ENCODE data around the gene PSD2. TPM values are rescaled to one million over a fixed set of nuclear protein-coding genes. Genes with fewer than 3 reads are reported as not detected.

PSD2 gene
- total and polyA plus RNA-seq, 2 of the 13 experiments (the other 11 are each of a cell fraction or from before 2014, with no cell fraction given), result 0.07 TPM; not detected in 1

DNA sequence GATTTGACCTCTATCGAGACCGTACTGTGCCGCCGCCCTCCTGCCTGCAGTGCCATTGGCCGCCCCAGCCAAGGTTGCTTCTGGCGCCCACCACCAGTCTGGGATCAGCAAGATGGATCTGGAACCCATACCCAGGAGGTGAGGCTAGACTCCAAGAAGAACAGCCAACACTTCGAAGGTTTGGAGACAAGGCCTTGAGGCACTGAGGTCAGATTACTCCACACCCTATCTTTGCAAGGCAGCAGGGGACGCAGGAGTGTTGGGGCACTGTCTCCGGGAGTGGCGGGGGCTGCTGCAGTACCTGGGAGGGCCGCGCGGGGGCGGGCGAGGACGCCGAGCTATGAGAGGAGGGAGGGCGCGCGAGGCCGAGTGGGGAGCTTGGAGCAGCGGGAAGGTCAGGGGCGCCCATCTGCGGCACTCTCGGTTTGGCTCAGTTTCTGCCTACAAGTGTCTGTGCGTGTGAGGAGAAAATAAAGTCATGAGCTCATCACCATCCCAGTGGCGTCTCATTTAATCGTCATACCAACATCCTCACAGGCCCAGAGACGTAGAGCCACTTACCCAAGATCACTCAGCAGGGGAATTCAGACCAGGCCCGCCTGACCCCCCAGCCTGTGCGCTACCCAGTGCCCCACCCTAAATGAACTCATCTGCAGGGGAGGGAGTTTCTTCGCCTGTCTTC lies 20.5 kb upstream of the PSD2 start (continued):
- TF ChIP-seq, protein P1, sequence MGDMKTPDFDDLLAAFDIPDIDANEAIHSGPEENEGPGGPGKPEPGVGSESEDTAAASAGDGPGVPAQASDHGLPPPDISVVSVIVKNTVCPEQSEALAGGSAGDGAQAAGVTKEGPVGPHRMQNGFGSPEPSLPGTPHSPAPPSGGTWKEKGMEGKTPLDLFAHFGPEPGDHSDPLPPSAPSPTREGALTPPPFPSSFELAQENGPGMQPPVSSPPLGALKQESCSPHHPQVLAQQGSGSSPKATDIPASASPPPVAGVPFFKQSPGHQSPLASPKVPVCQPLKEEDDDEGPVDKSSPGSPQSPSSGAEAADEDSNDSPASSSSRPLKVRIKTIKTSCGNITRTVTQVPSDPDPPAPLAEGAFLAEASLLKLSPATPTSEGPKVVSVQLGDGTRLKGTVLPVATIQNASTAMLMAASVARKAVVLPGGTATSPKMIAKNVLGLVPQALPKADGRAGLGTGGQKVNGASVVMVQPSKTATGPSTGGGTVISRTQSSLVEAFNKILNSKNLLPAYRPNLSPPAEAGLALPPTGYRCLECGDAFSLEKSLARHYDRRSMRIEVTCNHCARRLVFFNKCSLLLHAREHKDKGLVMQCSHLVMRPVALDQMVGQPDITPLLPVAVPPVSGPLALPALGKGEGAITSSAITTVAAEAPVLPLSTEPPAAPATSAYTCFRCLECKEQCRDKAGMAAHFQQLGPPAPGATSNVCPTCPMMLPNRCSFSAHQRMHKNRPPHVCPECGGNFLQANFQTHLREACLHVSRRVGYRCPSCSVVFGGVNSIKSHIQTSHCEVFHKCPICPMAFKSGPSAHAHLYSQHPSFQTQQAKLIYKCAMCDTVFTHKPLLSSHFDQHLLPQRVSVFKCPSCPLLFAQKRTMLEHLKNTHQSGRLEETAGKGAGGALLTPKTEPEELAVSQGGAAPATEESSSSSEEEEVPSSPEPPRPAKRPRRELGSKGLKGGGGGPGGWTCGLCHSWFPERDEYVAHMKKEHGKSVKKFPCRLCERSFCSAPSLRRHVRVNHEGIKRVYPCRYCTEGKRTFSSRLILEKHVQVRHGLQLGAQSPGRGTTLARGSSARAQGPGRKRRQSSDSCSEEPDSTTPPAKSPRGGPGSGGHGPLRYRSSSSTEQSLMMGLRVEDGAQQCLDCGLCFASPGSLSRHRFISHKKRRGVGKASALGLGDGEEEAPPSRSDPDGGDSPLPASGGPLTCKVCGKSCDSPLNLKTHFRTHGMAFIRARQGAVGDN (CRISPR knock-in tag; IDR thresholded peaks at IDR 0.05), result peak; percentile 58
- no peak for TF ChIP-seq ZBTB21 (CRISPR knock-in tag; IDR thresholded peaks at IDR 0.05)
- TF ChIP-seq SP5 (CRISPR knock-in tag; IDR thresholded peaks at IDR 0.05; ENCODE audit: borderline replicate concordance, low read depth), result 0 out of 2 replicates have a peak, but pooled peaks have one; percentile 21
- TF ChIP-seq XRCC5 (optimal IDR thresholded peaks at IDR 0.05; ENCODE audit: low read length), result peak; percentile 58
- 0 out of 2 replicates have a peak, but pooled peaks have one; percentile 25 for TF ChIP-seq RAD21 (CRISPR knock-in tag; IDR thresholded peaks at IDR 0.05)
- TF ChIP-seq SYNCRIP (IDR thresholded peaks at IDR 0.05; ENCODE audit: insufficient read depth, low read depth, low read length), result no peak
- TF ChIP-seq, protein P2, sequence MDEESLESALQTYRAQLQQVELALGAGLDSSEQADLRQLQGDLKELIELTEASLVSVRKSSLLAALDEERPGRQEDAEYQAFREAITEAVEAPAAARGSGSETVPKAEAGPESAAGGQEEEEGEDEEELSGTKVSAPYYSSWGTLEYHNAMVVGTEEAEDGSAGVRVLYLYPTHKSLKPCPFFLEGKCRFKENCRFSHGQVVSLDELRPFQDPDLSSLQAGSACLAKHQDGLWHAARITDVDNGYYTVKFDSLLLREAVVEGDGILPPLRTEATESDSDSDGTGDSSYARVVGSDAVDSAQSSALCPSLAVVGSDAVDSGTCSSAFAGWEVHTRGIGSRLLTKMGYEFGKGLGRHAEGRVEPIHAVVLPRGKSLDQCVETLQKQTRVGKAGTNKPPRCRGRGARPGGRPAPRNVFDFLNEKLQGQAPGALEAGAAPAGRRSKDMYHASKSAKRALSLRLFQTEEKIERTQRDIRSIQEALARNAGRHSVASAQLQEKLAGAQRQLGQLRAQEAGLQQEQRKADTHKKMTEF (CRISPR knock-in tag; IDR thresholded peaks at IDR 0.05), result no peak
- TF ChIP-seq RXRA (CRISPR knock-in tag; IDR thresholded peaks at IDR 0.05), result peak; percentile 28; the same call in 1 of the 2 replicates
- no peak for TF ChIP-seq JUND (CRISPR knock-in tag; IDR thresholded peaks at IDR 0.05)
- TF ChIP-seq STAG1 (CRISPR knock-in tag; IDR thresholded peaks at IDR 0.05), result peak; percentile 72
- peak; percentile 42; the same call in 1 of the 2 replicates for TF ChIP-seq KDM2A (CRISPR knock-in tag; IDR thresholded peaks at IDR 0.05; ENCODE audit: borderline replicate concordance, low read depth)
- TF ChIP-seq GATAD2A (CRISPR knock-in tag; IDR thresholded peaks at IDR 0.05), result 0 out of 2 replicates have a peak, but pooled peaks have one; percentile 16
- 0 out of 2 replicates have a peak, but pooled peaks have one; percentile 35 for TF ChIP-seq ZFX (CRISPR knock-in tag; IDR thresholded peaks at IDR 0.05; ENCODE audit: low read depth)
- TF ChIP-seq THRA (CRISPR knock-in tag; IDR thresholded peaks at IDR 0.05; ENCODE audit: borderline replicate concordance), result 0 out of 2 replicates have a peak, but pooled peaks have one; percentile 33
- TF ChIP-seq GABPB1 (CRISPR knock-in tag; IDR thresholded peaks at IDR 0.05), result peak; percentile 54; the same call in 1 of the 2 replicates
- TF ChIP-seq ZNF772 (CRISPR knock-in tag; IDR thresholded peaks at IDR 0.05), result 0 out of 2 replicates have a peak, but pooled peaks have one; percentile 36
- TF ChIP-seq KDM4B (CRISPR knock-in tag; IDR thresholded peaks at IDR 0.05), result peak; percentile 55; the same call in 1 of the 2 replicates
- no peak for TF ChIP-seq CBX5 (CRISPR knock-in tag; IDR thresholded peaks at IDR 0.05; ENCODE audit: borderline replicate concordance)
- TF ChIP-seq RBM39 (IDR thresholded peaks at IDR 0.05; ENCODE audit: low read depth, low read length, poor library complexity, severe bottlenecking), result no peak
- TF ChIP-seq, protein P3, sequence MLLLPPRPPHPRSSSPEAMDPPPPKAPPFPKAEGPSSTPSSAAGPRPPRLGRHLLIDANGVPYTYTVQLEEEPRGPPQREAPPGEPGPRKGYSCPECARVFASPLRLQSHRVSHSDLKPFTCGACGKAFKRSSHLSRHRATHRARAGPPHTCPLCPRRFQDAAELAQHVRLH (CRISPR knock-in tag; IDR thresholded peaks at IDR 0.05; ENCODE audit: borderline replicate concordance, low read depth), result peak; percentile 31; the same call in 1 of the 2 replicates
- TF ChIP-seq ZMYM3 (CRISPR knock-in tag; IDR thresholded peaks at IDR 0.05), result peak; percentile 74
- no peak for TF ChIP-seq ZNF547 (CRISPR knock-in tag; IDR thresholded peaks at IDR 0.05)
- TF ChIP-seq SOX6 (IDR thresholded peaks at IDR 0.05), result no peak
- TF ChIP-seq SOX6 (CRISPR knock-in tag; IDR thresholded peaks at IDR 0.05), result 0 out of 2 replicates have a peak, but pooled peaks have one; percentile 40

Measured in HepG2 (cell line).